Tibial artery (tissue), 4 donors: Measurements from ENCODE around the gene REG1A.

Experiments
- DNase-seq, 2 donors: peaks; one replicate each; pipeline ENCODE4 v3.0.0-alpha.2; 2019
- H3K27ac ChIP-seq, 2 donors: fragments of 200-600 bp; sonication (generic) in 1 of 2; 1 replicate in 1 of 2; 2 replicates in 1 of 2; pipeline ENCODE4 v1.5.1; 2018 to 2019; ENCODE audit warnings: mild to moderate bottlenecking in 1 of 2
- H3K27me3 ChIP-seq, 2 donors: fragments of 200-600 bp; sonication (generic) in 1 of 2; one replicate each; pipeline versions ENCODE4 v1.5.1 to v1.6.0; 2016 to 2019
- H3K36me3 ChIP-seq, 3 donors: fragments of 200-600 bp; sonication (generic) in 2 of 3; one replicate each; pipeline ENCODE4 v1.5.1; 2016 to 2019; ENCODE audit warnings: mild to moderate bottlenecking in 2 of 3
- H3K4me1 ChIP-seq, 4 donors: fragments of 200-600 bp; sonication (generic) in 2 of 4; 1 replicate in 3 of 4; 2 replicates in 1 of 4; pipeline ENCODE4 v1.5.1; 2016 to 2019
- H3K4me3 ChIP-seq, 2 donors: fragments of 200-600 bp; sonication (generic) in 1 of 2; 1 replicate in 1 of 2; 2 replicates in 1 of 2; pipeline ENCODE4 v1.5.1; 2018 to 2019; ENCODE audit warnings: mild to moderate bottlenecking in 2 of 2
- H3K9me3 ChIP-seq, 3 donors: fragments of 200-600 bp; sonication (generic) in 1 of 3; one replicate each; pipeline ENCODE4 v1.5.1; 2016 to 2019
- intact Hi-C: fragments of 100-400 bp; cut with DNase I; formaldehyde crosslinking; loops from one replicate; pipeline ENCODE4 v1.15.0; 2023; ENCODE audit warnings: low total_unique reads
- TF ChIP-seq, protein P1 (sequence below), 2 experiments: fragments of 200-600 bp in 1 of 2; fragments of 450-650 bp in 1 of 2; IDR thresholded peaks; one replicate each; pipeline ENCODE4 v1.5.1; 2017 to 2019; ENCODE audit warnings: antibody characterized with exemption in 2 of 2, mild to moderate bottlenecking in 1 of 2, moderate library complexity in 1 of 2

REG1A gene

GRCh38 chr2:79112269-79112668 is 8.0 kb upstream of the REG1A start:
- no peaks in the 10 kb centered on the region for H3K36me3 ChIP-seq
- H3K9me3 ChIP-seq: no peaks in the 10 kb centered on the region
- intact Hi-C loops: no loop called here
- TF ChIP-seq, protein P1, sequence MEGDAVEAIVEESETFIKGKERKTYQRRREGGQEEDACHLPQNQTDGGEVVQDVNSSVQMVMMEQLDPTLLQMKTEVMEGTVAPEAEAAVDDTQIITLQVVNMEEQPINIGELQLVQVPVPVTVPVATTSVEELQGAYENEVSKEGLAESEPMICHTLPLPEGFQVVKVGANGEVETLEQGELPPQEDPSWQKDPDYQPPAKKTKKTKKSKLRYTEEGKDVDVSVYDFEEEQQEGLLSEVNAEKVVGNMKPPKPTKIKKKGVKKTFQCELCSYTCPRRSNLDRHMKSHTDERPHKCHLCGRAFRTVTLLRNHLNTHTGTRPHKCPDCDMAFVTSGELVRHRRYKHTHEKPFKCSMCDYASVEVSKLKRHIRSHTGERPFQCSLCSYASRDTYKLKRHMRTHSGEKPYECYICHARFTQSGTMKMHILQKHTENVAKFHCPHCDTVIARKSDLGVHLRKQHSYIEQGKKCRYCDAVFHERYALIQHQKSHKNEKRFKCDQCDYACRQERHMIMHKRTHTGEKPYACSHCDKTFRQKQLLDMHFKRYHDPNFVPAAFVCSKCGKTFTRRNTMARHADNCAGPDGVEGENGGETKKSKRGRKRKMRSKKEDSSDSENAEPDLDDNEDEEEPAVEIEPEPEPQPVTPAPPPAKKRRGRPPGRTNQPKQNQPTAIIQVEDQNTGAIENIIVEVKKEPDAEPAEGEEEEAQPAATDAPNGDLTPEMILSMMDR (IDR thresholded peaks at IDR 0.05): no peak
- no peaks in the 10 kb centered on the region for H3K27me3 ChIP-seq
- no peak overlapping the region for H3K4me3 ChIP-seq
- no peak overlapping the region for H3K27ac ChIP-seq
- no peak for DNase-seq
- H3K4me1 ChIP-seq: no peaks in the 10 kb centered on the region

DNA sequence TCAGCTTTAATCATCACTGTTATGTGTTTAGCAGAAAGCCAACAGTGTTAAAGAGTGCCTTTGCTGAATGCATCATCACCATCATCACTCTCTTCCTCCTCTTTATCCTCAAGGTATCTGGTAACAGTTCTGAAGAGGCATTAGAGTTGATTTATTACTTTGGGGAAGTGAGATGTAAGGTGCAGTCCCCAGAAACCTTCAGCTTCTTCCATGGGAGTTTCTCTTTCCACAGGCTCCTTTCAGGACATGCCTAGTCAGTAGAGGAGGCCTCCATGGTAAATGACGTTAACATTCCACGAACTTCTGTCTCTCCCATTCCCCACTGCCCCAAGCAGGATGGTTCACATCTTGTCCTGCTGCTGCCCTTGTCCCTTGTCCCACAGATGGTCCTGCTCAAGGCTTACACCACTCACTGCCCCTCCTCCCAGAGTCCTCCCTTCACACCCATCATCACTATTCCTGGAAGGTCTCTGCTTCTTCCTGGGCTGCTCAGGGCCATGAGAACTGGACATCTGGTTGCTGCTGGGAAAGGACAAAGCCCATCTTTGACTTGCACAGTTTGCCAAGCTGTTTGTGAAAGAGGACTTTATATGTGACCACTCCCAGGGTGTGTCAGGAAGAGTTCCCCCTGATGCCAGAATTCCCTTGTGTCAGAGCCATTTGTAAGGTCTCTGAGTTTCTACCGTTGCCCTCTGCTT is 5.3 kb upstream of the REG1A start:
- Histone ChIP-seq H3K9me3 (no peaks in the 10 kb centered on the region), H3K36me3 (no peaks in the 10 kb centered on the region), H3K4me3 (no peak overlapping the region), H3K4me1 (no peaks in the 10 kb centered on the region), H3K27ac (no peak overlapping the region), H3K27me3 (no peaks in the 10 kb centered on the region)
- TF ChIP-seq, protein P1 (IDR thresholded peaks at IDR 0.05): no peak
- intact Hi-C loops: no loop called here
- DNase-seq: no peak

DNA sequence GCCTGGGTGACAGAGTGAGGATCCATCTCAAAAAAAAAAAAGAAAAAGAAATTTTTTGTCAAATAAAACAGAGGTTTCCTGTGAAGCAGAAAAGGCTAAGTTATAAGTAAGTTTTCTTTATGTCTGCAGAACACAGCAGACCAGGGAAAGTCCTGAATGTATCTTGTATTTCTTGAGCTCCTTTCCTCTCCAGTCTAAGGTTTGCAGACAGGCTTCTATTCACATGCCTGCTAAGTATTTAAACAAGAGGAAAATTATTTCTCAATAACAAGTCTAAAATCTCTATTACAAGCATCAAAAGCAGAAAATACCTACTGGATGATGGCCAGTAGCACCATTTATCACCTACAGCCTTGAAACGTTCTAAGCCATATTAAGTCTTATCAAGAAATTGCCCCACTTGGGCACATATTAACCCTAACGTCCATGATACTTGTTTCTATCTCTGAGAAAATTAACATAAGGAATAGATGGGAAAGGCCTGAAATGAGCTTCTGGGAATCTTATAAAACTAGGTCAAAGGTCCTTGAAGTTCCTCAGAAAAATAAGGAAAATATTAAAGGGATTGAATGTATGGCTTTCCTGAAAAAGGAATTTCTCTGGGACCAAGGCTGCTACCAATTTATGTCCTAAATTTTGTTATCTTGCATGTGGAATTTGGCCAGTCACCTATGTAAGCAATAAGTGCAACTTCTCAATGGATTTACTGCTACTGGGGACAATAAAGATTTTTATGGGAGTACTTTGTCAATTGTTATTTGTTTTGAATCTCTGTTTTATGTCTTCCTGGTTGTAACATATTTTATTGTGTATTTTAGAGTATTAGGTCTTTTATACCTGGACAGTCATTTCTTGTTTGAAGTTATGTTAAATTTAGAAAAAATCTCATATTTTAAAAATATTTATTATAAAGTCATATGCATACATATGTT is 3.0 kb upstream of the REG1A start:
- no peaks in the 10 kb centered on the region for H3K4me1 ChIP-seq
- H3K36me3 ChIP-seq: no peaks in the 10 kb centered on the region
- no peak overlapping the region for H3K27ac ChIP-seq
- no peak overlapping the region for H3K4me3 ChIP-seq
- H3K9me3 ChIP-seq: no peaks in the 10 kb centered on the region
- no peak for DNase-seq
- TF ChIP-seq, protein P1 (IDR thresholded peaks at IDR 0.05): no peak
- H3K27me3 ChIP-seq: no peaks in the 10 kb centered on the region
- intact Hi-C loops: no loop called here

- TF ChIP-seq, protein P1 (IDR thresholded peaks at IDR 0.05): no peak
- Histone ChIP-seq H3K4me3 (no peak overlapping the region), H3K4me1 (no peaks in the 10 kb centered on the region), H3K36me3 (no peaks in the 10 kb centered on the region), H3K9me3 (no peaks in the 10 kb centered on the region), H3K27ac (no peak overlapping the region), H3K27me3 (no peaks in the 10 kb centered on the region)
- intact Hi-C loops: no loop called here
- DNase-seq: no peak
Measured at GRCh38 chr2:79122676-79123075, 2.4 kb downstream of the REG1A start.

GRCh38 chr2:79124907-79125720 is 4.8 kb downstream of the REG1A start:
- intact Hi-C loops: no loop called here
- no peak overlapping the region for H3K4me3 ChIP-seq
- no peak for DNase-seq
- no peak overlapping the region for H3K27ac ChIP-seq
- H3K36me3 ChIP-seq: no peaks in the 10 kb centered on the region
- no peaks in the 10 kb centered on the region for H3K9me3 ChIP-seq
- H3K27me3 ChIP-seq: no peaks in the 10 kb centered on the region
- TF ChIP-seq, protein P1 (IDR thresholded peaks at IDR 0.05): no peak
- no peaks in the 10 kb centered on the region for H3K4me1 ChIP-seq
